SK-N-SH (cell line): ENCODE data around the gene BOD1. TPM values are rescaled to one million over a fixed set of nuclear protein-coding genes. Genes with fewer than 3 reads are reported as not detected.

Experiments
- CTCF ChIA-PET: fragments of 300-600, 350-600 bp; formaldehyde crosslinking; extraction: SDS; loops from one replicate; lab custom pipeline; 2021; lab: Yijun Ruan, JAX
- POLR2A ChIA-PET: fragments of 350-600 bp; sonication (Branson Sonifier 250); formaldehyde crosslinking; extraction: SDS; loops from one replicate; lab custom pipeline; 2020; ENCODE audit warnings: antibody characterized with exemption, inconsistent platforms; lab: Yijun Ruan, JAX
- DNase-seq: peaks from one replicate; pipeline ENCODE4 v3.0.0; 2012
- H2AFZ ChIP-seq: fragments of 200-600 bp; sonication (generic); 2 replicates; pipeline ENCODE4 v1.8.1; 2016; ENCODE audit warnings: antibody characterized with exemption, mild to moderate bottlenecking, low read depth
- H3F3A ChIP-seq: fragments of 200-600 bp; sonication (generic); replicated peaks from 2 replicates; pipeline ENCODE3; 2016; ENCODE audit warnings: antibody characterized with exemption, mild to moderate bottlenecking; ENCODE audit not compliant: insufficient read depth
- H3K27ac ChIP-seq, 2 experiments: fragments of 200-500 bp in 1 of 2; fragments of 200-600 bp in 1 of 2; sonication (Bioruptor generic) in 1 of 2; sonication (generic), shearing (Covaris generic) in 1 of 2; 2 replicates each; pipeline versions ENCODE4 v1.5.1 to v1.6.1; 2014 to 2016; ENCODE audit warnings: low read depth in 2 of 2, inconsistent platforms in 1 of 2, low read length in 1 of 2, mild to moderate bottlenecking in 1 of 2, mixed read lengths in 1 of 2
- H3K27me3 ChIP-seq: fragments of 200-600 bp; sonication (generic), shearing (Covaris generic); 2 replicates; pipeline ENCODE4 v1.6.1; 2016; ENCODE audit warnings: mixed run types; ENCODE audit not compliant: insufficient read depth
- H3K36me3 ChIP-seq, 2 experiments: fragments of 200-500 bp in 1 of 2; fragments of 200-600 bp in 1 of 2; sonication (Bioruptor generic) in 1 of 2; sonication (generic) in 1 of 2; replicated peaks in 1 of 2; 2 replicates each; pipeline versions ENCODE3 to v1.5.1; 2014 to 2016; ENCODE audit warnings: low read length in 1 of 2, mild to moderate bottlenecking in 1 of 2; ENCODE audit not compliant: insufficient read depth in 2 of 2, control insufficient read depth in 1 of 2
- H3K4me1 ChIP-seq, 2 experiments: fragments of 200-500 bp in 1 of 2; fragments of 200-600 bp in 1 of 2; sonication (Bioruptor generic) in 1 of 2; sonication (generic), shearing (Covaris generic) in 1 of 2; 2 replicates each; pipeline versions ENCODE4 v1.5.1 to v1.6.1; 2014 to 2016; ENCODE audit warnings: low read depth in 1 of 2, low read length in 1 of 2, mixed run types in 1 of 2; ENCODE audit not compliant: insufficient read depth in 2 of 2, control insufficient read depth in 1 of 2
- H3K4me2 ChIP-seq: fragments of 200-600 bp; sonication (generic), shearing (Covaris generic); 2 replicates; pipeline ENCODE4 v1.6.1; 2017; ENCODE audit warnings: mixed run types
- H3K4me3 ChIP-seq, 2 experiments: fragments of 200-500 bp in 1 of 2; fragments of 200-600 bp in 1 of 2; sonication (Bioruptor generic) in 1 of 2; sonication (generic), shearing (Covaris generic) in 1 of 2; 2 replicates each; pipeline versions ENCODE4 v1.5.1 to v1.8.1; 2014 to 2016; ENCODE audit warnings: low read depth in 2 of 2, inconsistent platforms in 1 of 2, low read length in 1 of 2, mild to moderate bottlenecking in 1 of 2, mixed read lengths in 1 of 2, moderate library complexity in 1 of 2
- H3K79me2 ChIP-seq: fragments of 200-600 bp; sonication (generic); 2 replicates; pipeline ENCODE4 v1.8.1; 2017; ENCODE audit warnings: mild to moderate bottlenecking; ENCODE audit not compliant: insufficient read depth
- H3K9ac ChIP-seq: fragments of 200-600 bp; sonication (generic); 2 replicates; pipeline ENCODE4 v1.6.1; 2017; ENCODE audit warnings: mixed run types
- H3K9me2 ChIP-seq: fragments of 200-600 bp; sonication (generic); 2 replicates; pipeline ENCODE4 v1.6.1; 2017; ENCODE audit warnings: mixed run types
- H3K9me3 ChIP-seq: fragments of 200-600 bp; sonication (generic); 2 replicates; pipeline ENCODE4 v1.6.1; 2017; ENCODE audit warnings: mixed run types, mild to moderate bottlenecking, moderate library complexity
- H4K20me1 ChIP-seq: fragments of 200-600 bp; sonication (generic); 2 replicates; pipeline ENCODE4 v1.6.1; 2017; ENCODE audit warnings: mild to moderate bottlenecking, mixed run types; ENCODE audit not compliant: insufficient read depth
- ELF1 ChIP-seq: IDR thresholded peaks from 2 replicates; pipeline ENCODE4 v1.4.0; 2012
- FOXJ3 ChIP-seq: sonication (generic); formaldehyde crosslinking; IDR thresholded peaks from 2 replicates; pipeline ENCODE4 v1.5.1; 2020; ENCODE audit warnings: mild to moderate bottlenecking, missing genetic modification reagents
- RCOR1 ChIP-seq: fragments of 150-350 bp; IDR thresholded peaks from 2 replicates; pipeline ENCODE4 v1.6.1; 2017; ENCODE audit warnings: antibody characterized with exemption, low read length
- REST ChIP-seq: IDR thresholded peaks from 2 replicates; pipeline ENCODE4 v1.6.1; 2012; ENCODE audit warnings: mild to moderate bottlenecking, low read depth, low read length, moderate library complexity
- RXRA ChIP-seq: IDR thresholded peaks from 2 replicates; pipeline ENCODE4 v1.4.0; 2012; ENCODE audit warnings: low read depth, mild to moderate bottlenecking, borderline replicate concordance
- SIN3A ChIP-seq: IDR thresholded peaks from 2 replicates; pipeline ENCODE4 v1.6.1; 2012; ENCODE audit warnings: low read depth, mild to moderate bottlenecking, low read length, moderate library complexity, borderline replicate concordance
- ZBTB33 ChIP-seq: IDR thresholded peaks from 2 replicates; pipeline ENCODE4 v1.4.0; 2012; ENCODE audit warnings: low read depth, borderline replicate concordance
- WGBS: methylation state at CpG from one replicate; pipeline ENCODE4 v1.1.6; 2017; ENCODE audit warnings: low lambda C conversion rate; 5-methylcytosine and 5-hydroxymethylcytosine counted together
- polyA plus RNA-seq, 3 experiments: library from polyadenylated mRNA; depleted of rRNA; stranded (reverse); fragments of >200 nt; gene quantifications; 2 replicates each; pipeline ENCODE4 v1.2.3, GENCODE V29; 2012

BOD1 gene
- polyA plus RNA-seq, 1 of the 3 experiments (the other 2 are of a cell fraction): 45.3 TPM

- H3K27ac ChIP-seq: no peak overlapping the region
- H3K9me3 ChIP-seq: no peaks in the 10 kb centered on the region
- DNase-seq: no peak
- peaks cover 13% of the 10 kb centered on the region; the same call in 1 of the 2 replicates for H3K27me3 ChIP-seq
- H4K20me1 ChIP-seq: no peaks in the 10 kb centered on the region
- no peak for TF ChIP-seq RCOR1
- TF ChIP-seq SIN3A: no peak
- no peak for TF ChIP-seq FOXJ3 (CRISPR knock-in tag)
- TF ChIP-seq ZBTB33: no peak
- no peak for TF ChIP-seq RXRA
- no peak for TF ChIP-seq REST
- TF ChIP-seq ELF1: no peak
- no peaks in the 10 kb centered on the region for H3F3A ChIP-seq
- H2AFZ ChIP-seq: no peak overlapping the region
- H3K36me3 ChIP-seq: no peaks in the 10 kb centered on the region
- no peaks in the 10 kb centered on the region for H3K4me1 ChIP-seq
- H3K4me3 ChIP-seq: no peak overlapping the region
- ChIA-PET POLR2A (no interaction called here), CTCF (interaction anchor here (3.7 kb wide), 1 partner anchor 10 kb away, joined by 12 read pairs; no protein-coding TSS in a partner anchor)
- no peaks in the 10 kb centered on the region for H3K79me2 ChIP-seq
- no peaks in the 10 kb centered on the region for H3K9me2 ChIP-seq
- no peak overlapping the region for H3K4me2 ChIP-seq
- WGBS: 22% methylated on average over 6 of the region's 6 CpGs
- H3K9ac ChIP-seq: no peak overlapping the region
Observed at GRCh38 chr5:173562451-173562850, 54.0 kb downstream of the BOD1 start.
